ENCODE results near the gene DIAPH1.

Gene DIAPH1

GRCh38 chr5:141521244-141521781, 97.5 kb downstream of the DIAPH1 start:
- TF ChIP-seq, protein P1, sequence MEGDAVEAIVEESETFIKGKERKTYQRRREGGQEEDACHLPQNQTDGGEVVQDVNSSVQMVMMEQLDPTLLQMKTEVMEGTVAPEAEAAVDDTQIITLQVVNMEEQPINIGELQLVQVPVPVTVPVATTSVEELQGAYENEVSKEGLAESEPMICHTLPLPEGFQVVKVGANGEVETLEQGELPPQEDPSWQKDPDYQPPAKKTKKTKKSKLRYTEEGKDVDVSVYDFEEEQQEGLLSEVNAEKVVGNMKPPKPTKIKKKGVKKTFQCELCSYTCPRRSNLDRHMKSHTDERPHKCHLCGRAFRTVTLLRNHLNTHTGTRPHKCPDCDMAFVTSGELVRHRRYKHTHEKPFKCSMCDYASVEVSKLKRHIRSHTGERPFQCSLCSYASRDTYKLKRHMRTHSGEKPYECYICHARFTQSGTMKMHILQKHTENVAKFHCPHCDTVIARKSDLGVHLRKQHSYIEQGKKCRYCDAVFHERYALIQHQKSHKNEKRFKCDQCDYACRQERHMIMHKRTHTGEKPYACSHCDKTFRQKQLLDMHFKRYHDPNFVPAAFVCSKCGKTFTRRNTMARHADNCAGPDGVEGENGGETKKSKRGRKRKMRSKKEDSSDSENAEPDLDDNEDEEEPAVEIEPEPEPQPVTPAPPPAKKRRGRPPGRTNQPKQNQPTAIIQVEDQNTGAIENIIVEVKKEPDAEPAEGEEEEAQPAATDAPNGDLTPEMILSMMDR (IDR thresholded peaks at IDR 0.05; ENCODE audit: poor library complexity, severe bottlenecking) = no peak
- ATAC-seq (ENCODE audit: low read depth) (peak; percentile 88), DNase-seq (ENCODE audit: low spot score) (peak; percentile 82)
- Histone ChIP-seq H3K27me3 (ENCODE audit: insufficient read depth, poor library complexity, severe bottlenecking) (no peaks in the 10 kb centered on the region), H3K27ac (ENCODE audit: poor library complexity, severe bottlenecking) (peak overlapping the region; percentile 80), H3K4me1 (ENCODE audit: insufficient read depth, poor library complexity, severe bottlenecking) (peaks cover 30% of the 10 kb centered on the region), H3K4me3 (ENCODE audit: severe bottlenecking) (no peak overlapping the region), H3K36me3 (ENCODE audit: low read depth) (peaks cover 86% of the 10 kb centered on the region), H3K9me3 (ENCODE audit: severe bottlenecking) (no peaks in the 10 kb centered on the region)

DNA sequence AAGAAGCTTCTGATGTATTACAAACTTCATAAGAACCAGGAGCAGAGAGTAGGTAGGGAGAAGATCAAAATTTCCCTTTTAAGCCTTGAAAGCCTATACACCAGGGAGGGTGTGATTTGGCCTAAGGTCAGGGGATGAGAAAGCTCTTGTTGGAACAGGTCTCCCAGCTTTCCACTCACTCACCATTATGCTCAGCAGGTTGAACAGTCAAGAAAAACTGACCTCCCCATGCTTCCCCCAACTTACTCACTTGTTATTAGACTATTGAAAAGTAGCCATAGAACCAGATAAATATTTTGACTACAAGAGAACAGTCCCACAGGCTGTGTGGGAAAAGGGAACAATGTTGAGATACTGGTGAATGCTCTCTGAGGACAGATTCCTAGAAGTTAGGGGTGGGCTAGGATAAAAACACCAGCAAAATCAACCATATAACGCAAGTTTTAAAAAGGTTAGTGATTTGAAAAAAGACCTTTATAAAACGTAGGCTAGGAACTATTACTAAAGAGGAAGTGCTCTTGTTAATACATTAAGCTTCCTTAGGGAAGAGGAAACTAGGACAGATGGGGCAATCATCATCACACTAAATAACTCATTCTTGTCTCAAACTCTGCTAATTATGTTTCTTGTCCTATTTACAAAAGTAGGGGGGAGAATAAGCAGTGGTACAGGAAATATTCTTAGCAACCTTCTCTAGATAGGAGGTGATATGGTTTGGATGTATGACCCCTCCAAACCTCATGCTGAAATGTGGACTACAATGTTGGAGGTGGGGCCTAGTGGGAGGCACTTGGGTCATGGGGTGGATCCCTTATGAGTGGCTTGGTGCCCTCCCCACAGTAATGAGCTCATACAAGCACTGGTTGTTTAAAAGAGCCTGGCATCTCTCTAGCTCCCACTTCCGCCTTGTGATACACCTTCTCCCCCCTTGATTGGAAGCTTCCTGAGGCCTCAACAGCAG, 98.9 kb downstream of the DIAPH1 start:
- Histone ChIP-seq H3K9me3 (ENCODE audit: severe bottlenecking) (no peaks in the 10 kb centered on the region), H3K27ac (ENCODE audit: poor library complexity, severe bottlenecking) (peak overlapping the region; percentile 80), H3K4me3 (ENCODE audit: severe bottlenecking) (no peak overlapping the region), H3K4me1 (ENCODE audit: insufficient read depth, poor library complexity, severe bottlenecking) (peaks cover 38% of the 10 kb centered on the region), H3K27me3 (ENCODE audit: insufficient read depth, poor library complexity, severe bottlenecking) (no peaks in the 10 kb centered on the region), H3K36me3 (ENCODE audit: low read depth) (peaks cover 80% of the 10 kb centered on the region)
- DNase-seq (ENCODE audit: low spot score) (no peak), ATAC-seq (ENCODE audit: low read depth) (no peak)
- TF ChIP-seq, protein P1 (IDR thresholded peaks at IDR 0.05; ENCODE audit: poor library complexity, severe bottlenecking) = no peak

- H3K27me3 ChIP-seq (ENCODE audit: insufficient read depth, poor library complexity, severe bottlenecking) = no peaks in the 10 kb centered on the region
- no peaks in the 10 kb centered on the region for H3K9me3 ChIP-seq (ENCODE audit: severe bottlenecking)
- no peak for ATAC-seq (ENCODE audit: low read depth)
- DNase-seq (ENCODE audit: low spot score) = no peak
- H3K4me3 ChIP-seq (ENCODE audit: severe bottlenecking) = no peak overlapping the region
- H3K36me3 ChIP-seq (ENCODE audit: low read depth) = peaks cover 69% of the 10 kb centered on the region
- peaks cover 46% of the 10 kb centered on the region for H3K4me1 ChIP-seq (ENCODE audit: insufficient read depth, poor library complexity, severe bottlenecking)
- no peak overlapping the region for H3K27ac ChIP-seq (ENCODE audit: poor library complexity, severe bottlenecking)
- TF ChIP-seq, protein P1 (IDR thresholded peaks at IDR 0.05; ENCODE audit: poor library complexity, severe bottlenecking) = no peak
These were observed 100.2 kb downstream of the DIAPH1 start for GRCh38 chr5:141518618-141519015.

DNA sequence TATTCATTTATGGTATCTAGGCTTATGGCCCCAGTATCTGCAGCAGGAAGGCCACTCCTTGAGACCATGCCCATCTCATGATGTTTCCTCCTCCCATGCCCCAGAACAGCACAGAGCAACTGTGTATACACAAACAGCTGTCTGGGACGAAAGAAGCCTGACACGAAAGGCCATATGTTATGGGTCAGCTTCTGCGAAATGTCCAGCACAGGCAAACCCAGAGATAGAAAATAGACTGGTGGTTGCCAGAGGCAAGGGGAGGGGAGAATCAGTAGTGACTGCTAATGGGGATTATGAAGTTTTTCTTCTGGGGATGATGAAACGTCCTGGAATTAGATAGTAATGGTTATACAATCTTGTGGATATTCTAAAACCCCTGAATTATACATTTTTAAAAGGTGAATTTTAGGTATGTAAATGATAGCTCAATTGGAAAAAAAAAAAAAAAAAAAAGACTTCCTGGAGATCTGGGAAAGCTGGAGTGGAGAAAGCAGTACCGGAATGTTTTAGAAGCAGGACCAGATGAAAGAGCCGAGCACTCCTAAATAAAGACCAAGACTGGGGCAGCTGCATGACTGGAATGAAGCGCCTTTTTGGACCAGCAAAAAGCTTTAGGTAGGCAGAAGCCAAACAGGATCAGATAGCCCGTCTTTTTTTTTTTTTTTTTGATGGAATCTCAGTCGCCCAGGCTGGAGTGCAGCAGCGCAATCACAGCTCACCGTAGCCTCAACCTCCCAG, 100.8 kb downstream of the DIAPH1 start:
- H3K36me3 ChIP-seq (ENCODE audit: low read depth) = peaks cover 63% of the 10 kb centered on the region
- no peak overlapping the region for H3K27ac ChIP-seq (ENCODE audit: poor library complexity, severe bottlenecking)
- no peak overlapping the region for H3K4me3 ChIP-seq (ENCODE audit: severe bottlenecking)
- H3K9me3 ChIP-seq (ENCODE audit: severe bottlenecking) = no peaks in the 10 kb centered on the region
- no peak for ATAC-seq (ENCODE audit: low read depth)
- H3K27me3 ChIP-seq (ENCODE audit: insufficient read depth, poor library complexity, severe bottlenecking) = no peaks in the 10 kb centered on the region
- H3K4me1 ChIP-seq (ENCODE audit: insufficient read depth, poor library complexity, severe bottlenecking) = peaks cover 52% of the 10 kb centered on the region
- TF ChIP-seq, protein P1 (IDR thresholded peaks at IDR 0.05; ENCODE audit: poor library complexity, severe bottlenecking) = no peak
- no peak for DNase-seq (ENCODE audit: low spot score)

Data from RWPE2 (cell line).